HepG2 (cell line): ENCODE measurements around the gene MSMB. TPM values are rescaled to one million over a fixed set of nuclear protein-coding genes. Genes with fewer than 3 reads are reported as not detected.

Experiments used
- AHR ChIP-seq: IDR thresholded peaks from 2 replicates; pipeline ENCODE4 v1.6.1; 2018; ENCODE audit warnings: missing genetic modification reagents, missing compliant biosample characterization
- E2F5 ChIP-seq: sonication (generic); formaldehyde crosslinking; conservative IDR thresholded peaks from 2 replicates; pipeline ENCODE4 v1.4.0; 2020; ENCODE audit warnings: missing genetic modification reagents
- HDAC1 ChIP-seq: sonication (generic); formaldehyde crosslinking; IDR thresholded peaks from 2 replicates; pipeline ENCODE4 v1.5.1; 2020; ENCODE audit warnings: mild to moderate bottlenecking, missing genetic modification reagents
- IKZF1 ChIP-seq: fragments of 450-650 bp; IDR thresholded peaks from 2 replicates; pipeline ENCODE4 v1.7.1; 2016
- KAT2B ChIP-seq: fragments of 150-350 bp; IDR thresholded peaks from 2 replicates; pipeline ENCODE4 v1.6.1; 2014; ENCODE audit warnings: low read depth, low read length, borderline replicate concordance
- KLF16 ChIP-seq, 2 experiments: sonication (generic) in 1 of 2; formaldehyde crosslinking in 1 of 2; IDR thresholded peaks; 2 replicates each; pipeline versions ENCODE4 v1.6.1 to v1.8.0; 2016 to 2023; ENCODE audit warnings: missing genetic modification reagents in 2 of 2, missing compliant biosample characterization in 1 of 2
- MED1 ChIP-seq: sonication (generic); formaldehyde crosslinking; IDR thresholded peaks from 2 replicates; pipeline ENCODE4 v1.4.0; 2020; ENCODE audit warnings: missing genetic modification reagents
- NFE2 ChIP-seq: sonication (generic); formaldehyde crosslinking; IDR thresholded peaks from 2 replicates; pipeline ENCODE4 v1.4.0; 2020; ENCODE audit warnings: missing genetic modification reagents
- NFIB ChIP-seq: sonication (generic); formaldehyde crosslinking; IDR thresholded peaks from 2 replicates; pipeline ENCODE4 v1.9.0; 2021; ENCODE audit warnings: missing genetic modification reagents, mild to moderate bottlenecking, borderline replicate concordance
- RBAK ChIP-seq: sonication (generic); formaldehyde crosslinking; IDR thresholded peaks from 2 replicates; pipeline ENCODE4 v1.5.1; 2020; ENCODE audit warnings: mild to moderate bottlenecking, missing genetic modification reagents
- REL ChIP-seq: sonication (generic); formaldehyde crosslinking; conservative IDR thresholded peaks from 2 replicates; pipeline ENCODE4 v1.8.0; 2022; ENCODE audit warnings: mild to moderate bottlenecking, missing genetic modification reagents, moderate library complexity
- SAP130 ChIP-seq: IDR thresholded peaks from 2 replicates; pipeline ENCODE4 v1.6.1; 2016; ENCODE audit warnings: low read depth
- SPEN ChIP-seq: sonication (generic); formaldehyde crosslinking; IDR thresholded peaks from 2 replicates; pipeline ENCODE4 v1.5.1; 2020; ENCODE audit warnings: low read depth, mild to moderate bottlenecking, missing genetic modification reagents
- TBX2 ChIP-seq: sonication (generic); formaldehyde crosslinking; IDR thresholded peaks from 2 replicates; pipeline ENCODE4 v1.5.0; 2020; ENCODE audit warnings: missing genetic modification reagents, mild to moderate bottlenecking, borderline replicate concordance
- TERF1 ChIP-seq: sonication (generic); formaldehyde crosslinking; IDR thresholded peaks from 2 replicates; pipeline ENCODE4 v1.8.0; 2022; ENCODE audit warnings: mild to moderate bottlenecking, missing genetic modification reagents, moderate library complexity
- THAP9 ChIP-seq: sonication (generic); formaldehyde crosslinking; IDR thresholded peaks from 2 replicates; pipeline ENCODE4; 2020; ENCODE audit warnings: missing genetic modification reagents, mild to moderate bottlenecking, borderline replicate concordance
- YY1 ChIP-seq: IDR thresholded peaks from 2 replicates; pipeline ENCODE4 v1.6.1; 2011; ENCODE audit warnings: low read length, low read depth, moderate library complexity, mild to moderate bottlenecking; ENCODE audit not compliant: insufficient read depth, insufficient replicate concordance
- ZBTB7A ChIP-seq: sonication (generic); formaldehyde crosslinking; IDR thresholded peaks from 2 replicates; pipeline ENCODE4 v1.8.0; 2022; ENCODE audit warnings: mild to moderate bottlenecking, missing genetic modification reagents
- ZGPAT ChIP-seq: IDR thresholded peaks from 2 replicates; pipeline ENCODE4 v1.6.1; 2016; ENCODE audit warnings: mild to moderate bottlenecking
- ZNF160 ChIP-seq: sonication (generic); formaldehyde crosslinking; IDR thresholded peaks from 2 replicates; pipeline ENCODE4 v1.8.0; 2022; ENCODE audit warnings: mild to moderate bottlenecking, inconsistent platforms, missing genetic modification reagents
- ZNF276 ChIP-seq: sonication (generic); formaldehyde crosslinking; IDR thresholded peaks from 2 replicates; pipeline ENCODE4 v1.4.0; 2020; ENCODE audit warnings: mild to moderate bottlenecking, low read depth, missing genetic modification reagents
- ZNF704 ChIP-seq: sonication (generic); formaldehyde crosslinking; IDR thresholded peaks from 2 replicates; pipeline ENCODE4 v1.8.1; 2023; ENCODE audit warnings: mild to moderate bottlenecking, inconsistent platforms, moderate library complexity, missing genetic modification reagents, borderline replicate concordance
- polyA plus RNA-seq, 8 experiments: library from polyadenylated mRNA; depleted of rRNA in 3 of 8; stranded (reverse) in 7 of 8; unstranded in 1 of 8; fragments of >200 nt; fragmentation: Illumina TruSeq in 4 of 8; extraction: Trizol in 4 of 8; gene quantifications; 2 replicates each; pipeline versions ENCODE4 v1.2.1 to v1.2.3, GENCODE V29; 2011 to 2016; ENCODE audit warnings: low read depth in 4 of 8, missing spikeins in 1 of 8, mixed read lengths in 1 of 8; ENCODE audit not compliant: insufficient read depth in 1 of 8
- total RNA-seq, 5 experiments: library from RNA; depleted of rRNA; stranded (reverse); fragments of >200 nt; fragmentation: Illumina TruSeq; extraction: Trizol; gene quantifications; 2 replicates each; pipeline ENCODE4 v1.2.3, GENCODE V29; 2016; ENCODE audit warnings: low read depth in 1 of 5

MSMB gene
- total and polyA plus RNA-seq, 2 of the 13 experiments (the other 11 are each of a cell fraction or from before 2014, with no cell fraction given): 0.84 TPM; not detected in 1

GRCh38 chr10:46033602-46034011 is 12.5 kb downstream of the MSMB start (continued):
- TF ChIP-seq YY1 (peak; percentile 30), KAT2B (no peak), SPEN (CRISPR knock-in tag) (peak; percentile 66), KLF16 (CRISPR knock-in tag; IDR thresholded peaks at IDR 0.05) (0 out of 4 replicates have a peak, but pooled peaks of 1 of the 2 experiments have one; percentile 25), TBX2 (peak; percentile 28; the same call in 1 of the 2 replicates), SAP130 (CRISPR knock-in tag) (peak; percentile 89), ZNF704 (CRISPR knock-in tag) (no peak), ZBTB7A (CRISPR knock-in tag) (no peak), NFIB (no peak), ZNF276 (CRISPR knock-in tag) (no peak), REL (no peak), THAP9 (CRISPR knock-in tag) (no peak), E2F5 (CRISPR knock-in tag) (no peak), NFE2 (no peak), IKZF1 (no peak), HDAC1 (peak; percentile 71), ZGPAT (CRISPR knock-in tag) (no peak), RBAK (no peak), AHR (no peak), TERF1 (CRISPR knock-in tag) (no peak), ZNF160 (CRISPR knock-in tag) (no peak), MED1 (CRISPR knock-in tag) (peak; percentile 89)
